ENCODE data around the gene DNMT3A.

DNA sequence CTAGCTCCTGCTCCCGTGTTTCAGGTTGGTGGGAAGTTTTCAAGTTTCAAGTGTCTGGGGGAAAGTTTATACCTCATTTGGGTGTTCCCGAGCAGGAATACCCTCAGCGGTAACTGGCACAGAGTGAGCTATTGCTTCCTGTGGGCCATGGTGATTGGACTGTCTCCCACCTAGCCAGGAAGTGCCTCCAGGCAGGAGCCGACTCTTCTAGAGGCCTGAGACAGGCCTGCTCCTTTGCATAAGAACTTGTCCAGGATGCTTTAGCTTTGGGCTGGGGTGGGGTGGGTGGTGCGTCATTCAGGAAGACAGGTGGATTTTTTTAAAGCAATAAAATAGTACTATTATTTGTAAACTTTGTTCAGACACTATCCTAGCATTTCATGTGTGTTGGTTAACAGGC lies 23.5 kb upstream of the DNMT3A start:
- TF ChIP-seq, protein P1, sequence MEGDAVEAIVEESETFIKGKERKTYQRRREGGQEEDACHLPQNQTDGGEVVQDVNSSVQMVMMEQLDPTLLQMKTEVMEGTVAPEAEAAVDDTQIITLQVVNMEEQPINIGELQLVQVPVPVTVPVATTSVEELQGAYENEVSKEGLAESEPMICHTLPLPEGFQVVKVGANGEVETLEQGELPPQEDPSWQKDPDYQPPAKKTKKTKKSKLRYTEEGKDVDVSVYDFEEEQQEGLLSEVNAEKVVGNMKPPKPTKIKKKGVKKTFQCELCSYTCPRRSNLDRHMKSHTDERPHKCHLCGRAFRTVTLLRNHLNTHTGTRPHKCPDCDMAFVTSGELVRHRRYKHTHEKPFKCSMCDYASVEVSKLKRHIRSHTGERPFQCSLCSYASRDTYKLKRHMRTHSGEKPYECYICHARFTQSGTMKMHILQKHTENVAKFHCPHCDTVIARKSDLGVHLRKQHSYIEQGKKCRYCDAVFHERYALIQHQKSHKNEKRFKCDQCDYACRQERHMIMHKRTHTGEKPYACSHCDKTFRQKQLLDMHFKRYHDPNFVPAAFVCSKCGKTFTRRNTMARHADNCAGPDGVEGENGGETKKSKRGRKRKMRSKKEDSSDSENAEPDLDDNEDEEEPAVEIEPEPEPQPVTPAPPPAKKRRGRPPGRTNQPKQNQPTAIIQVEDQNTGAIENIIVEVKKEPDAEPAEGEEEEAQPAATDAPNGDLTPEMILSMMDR (IDR thresholded peaks at IDR 0.05; ENCODE audit: borderline replicate concordance, extremely low read depth, low read length, poor library complexity, severe bottlenecking): no peak
- TF ChIP-seq EZH2 (IDR thresholded peaks at IDR 0.05; ENCODE audit: borderline replicate concordance, low read depth, low read length, severe bottlenecking): no peak

All from DND-41 (cell line).